IMR-90 (cell line): ENCODE results near the gene LIMS2. TPM values are rescaled to one million over a fixed set of nuclear protein-coding genes. Genes with fewer than 3 reads are reported as not detected.

Experiments used
- ATAC-seq: fragments of 200-7000 bp; cut with Tn5 transposase; 2 replicates; pipeline ENCODE4 v1.9.1; 2020; ENCODE audit warnings: low read depth, mild to moderate bottlenecking, moderate library complexity
- BruUV-seq: library from RNA; stranded (reverse); fragments of 400-500 nt; replicated peaks from 2 replicates; lab custom pipeline; 2021; lab: Mats Ljungman, UMichigan
- CTCF ChIA-PET: fragments of 300-600 bp; formaldehyde crosslinking; extraction: SDS; loops from one replicate; lab custom pipeline; 2021; ENCODE audit warnings: antibody characterized with exemption; lab: Yijun Ruan, JAX
- POLR2A ChIA-PET: fragments of 300-600 bp; sonication (Branson Sonifier 250); formaldehyde crosslinking; loops from one replicate; lab custom pipeline; 2022; ENCODE audit warnings: antibody characterized with exemption; ENCODE audit not compliant: unreplicated experiment; lab: Charles Lee
- DNase-seq: peaks from one replicate; pipeline ENCODE4 v3.0.0; 2013
- H2AFZ ChIP-seq: replicated peaks from 2 replicates; pipeline ENCODE3; 2013; ENCODE audit warnings: low read length, mild to moderate bottlenecking; ENCODE audit not compliant: poor library complexity
- H2AK5ac ChIP-seq: 2 replicates; pipeline ENCODE4 v1.6.1; 2013; ENCODE audit warnings: low read depth, low read length, inconsistent platforms
- H2AK9ac ChIP-seq: replicated peaks from 2 replicates; pipeline ENCODE3; 2013; ENCODE audit warnings: mild to moderate bottlenecking, low read depth, low read length, moderate library complexity; ENCODE audit not compliant: poor library complexity
- H2BK120ac ChIP-seq: 2 replicates; pipeline ENCODE4 v1.6.1; 2013; ENCODE audit warnings: low read depth, low read length, inconsistent platforms
- H2BK15ac ChIP-seq: 3 replicates; pipeline ENCODE4 v1.6.1; 2013; ENCODE audit warnings: low read depth, low read length, inconsistent platforms
- H2BK20ac ChIP-seq: 2 replicates; pipeline ENCODE4 v1.6.1; 2013; ENCODE audit warnings: low read depth, mild to moderate bottlenecking, inconsistent platforms, low read length, moderate library complexity
- H2BK5ac ChIP-seq: 2 replicates; pipeline ENCODE4 v1.6.1; 2013; ENCODE audit warnings: mild to moderate bottlenecking, low read depth, low read length, inconsistent platforms; ENCODE audit not compliant: poor library complexity, severe bottlenecking
- H3K14ac ChIP-seq: replicated peaks from 2 replicates; pipeline ENCODE4 v1.6.1; 2013; ENCODE audit warnings: low read depth, low read length, inconsistent platforms
- H3K18ac ChIP-seq: 2 replicates; pipeline ENCODE4 v1.6.1; 2013; ENCODE audit warnings: low read depth, low read length, control low read depth
- H3K23ac ChIP-seq: 2 replicates; pipeline ENCODE4 v1.6.1; 2013; ENCODE audit warnings: low read depth, low read length, inconsistent platforms
- H3K27ac ChIP-seq: 2 replicates; pipeline ENCODE4 v1.5.1; 2013; ENCODE audit warnings: mild to moderate bottlenecking, control low read depth, low read length; ENCODE audit not compliant: insufficient read depth
- H3K27me3 ChIP-seq: 2 replicates; pipeline ENCODE4 v1.6.1; 2013; ENCODE audit warnings: low read length; ENCODE audit not compliant: control insufficient read depth, insufficient read depth
- H3K36me3 ChIP-seq: 2 replicates; pipeline ENCODE4 v1.6.1; 2013; ENCODE audit warnings: low read length, mixed read lengths; ENCODE audit not compliant: control insufficient read depth, insufficient read depth
- H3K4ac ChIP-seq: 2 replicates; pipeline ENCODE4 v1.6.1; 2013; ENCODE audit warnings: low read depth, low read length, inconsistent platforms
- H3K4me1 ChIP-seq: 2 replicates; pipeline ENCODE4 v1.6.1; 2013; ENCODE audit warnings: low read length, mixed read lengths; ENCODE audit not compliant: control insufficient read depth, insufficient read depth
- H3K4me2 ChIP-seq: 2 replicates; pipeline ENCODE4 v1.6.1; 2013; ENCODE audit warnings: low read depth, mild to moderate bottlenecking, control low read depth, low read length, moderate library complexity
- H3K4me3 ChIP-seq: 2 replicates; pipeline ENCODE4 v1.5.1; 2013; ENCODE audit warnings: low read depth, mild to moderate bottlenecking, control low read depth, low read length, moderate library complexity; ENCODE audit not compliant: insufficient read depth
- H3K56ac ChIP-seq: 2 replicates; pipeline ENCODE4 v1.6.1; 2013; ENCODE audit warnings: low read length, inconsistent platforms; ENCODE audit not compliant: insufficient read depth; ENCODE audit errors: extremely low read depth
- H3K79me1 ChIP-seq, 2 experiments: 2 replicates each; pipeline ENCODE4 v1.6.1; 2013; ENCODE audit warnings: low read length in 2 of 2, inconsistent platforms in 1 of 2, low read depth in 1 of 2
- H3K9ac ChIP-seq: 2 replicates; pipeline ENCODE4 v1.6.1; 2013; ENCODE audit warnings: low read depth, low read length, control low read depth
- H3K9me1 ChIP-seq: 2 replicates; pipeline ENCODE4 v1.6.1; 2013; ENCODE audit warnings: low read length, inconsistent platforms; ENCODE audit not compliant: insufficient read depth
- H3K9me3 ChIP-seq: 2 replicates; pipeline ENCODE4 v1.6.1; 2013; ENCODE audit warnings: low read length; ENCODE audit not compliant: control insufficient read depth, insufficient read depth
- H4K20me1 ChIP-seq: 2 replicates; pipeline ENCODE4 v1.6.1; 2013; ENCODE audit warnings: low read length, inconsistent platforms; ENCODE audit not compliant: insufficient read depth
- H4K5ac ChIP-seq: 2 replicates; pipeline ENCODE4 v1.6.1; 2013; ENCODE audit warnings: mild to moderate bottlenecking, low read depth, low read length, control low read depth
- H4K8ac ChIP-seq, 2 experiments: 2 replicates each; pipeline ENCODE4 v1.6.1; 2013; ENCODE audit warnings: low read depth in 2 of 2, low read length in 2 of 2, control low read depth in 1 of 2, inconsistent platforms in 1 of 2
- H4K91ac ChIP-seq: 2 replicates; pipeline ENCODE4 v1.6.1; 2013; ENCODE audit warnings: low read depth, low read length, inconsistent platforms; ENCODE audit not compliant: insufficient read depth
- BHLHE40 ChIP-seq: fragments of 150-350 bp; IDR thresholded peaks from 2 replicates; pipeline ENCODE4 v1.6.1; 2016; ENCODE audit warnings: mild to moderate bottlenecking, low read depth, low read length
- CEBPB ChIP-seq: IDR thresholded peaks from 2 replicates; pipeline ENCODE4 v1.6.1; 2012; ENCODE audit warnings: low read depth, low read length, improper control_type of control experiment
- FOS ChIP-seq: fragments of 150-350 bp; IDR thresholded peaks from 2 replicates; pipeline ENCODE4 v1.6.1; 2016; ENCODE audit warnings: low read depth, low read length
- MAFK ChIP-seq: IDR thresholded peaks from 2 replicates; pipeline ENCODE4 v1.6.1; 2012; ENCODE audit warnings: low read depth, low read length, improper control_type of control experiment
- MAZ ChIP-seq: IDR thresholded peaks from 2 replicates; pipeline ENCODE4 v1.6.1; 2012; ENCODE audit warnings: low read depth, mild to moderate bottlenecking, low read length, improper control_type of control experiment, moderate library complexity, borderline replicate concordance
- MXI1 ChIP-seq: IDR thresholded peaks from 2 replicates; pipeline ENCODE4 v1.6.1; 2012; ENCODE audit warnings: low read depth, mild to moderate bottlenecking, low read length, moderate library complexity, borderline replicate concordance
- NFE2L2 ChIP-seq: fragments of 150-350 bp; IDR thresholded peaks from 2 replicates; pipeline ENCODE4 v1.6.1; 2016; ENCODE audit warnings: low read depth, mild to moderate bottlenecking, low read length
- POLR2A ChIP-seq: IDR thresholded peaks from 2 replicates; pipeline ENCODE4 v1.6.1; 2012; ENCODE audit warnings: mild to moderate bottlenecking, low read depth, low read length
- RAD21 ChIP-seq: IDR thresholded peaks from 2 replicates; pipeline ENCODE4 v1.6.1; 2012; ENCODE audit warnings: low read length, improper control_type of control experiment
- RCOR1 ChIP-seq: IDR thresholded peaks from 2 replicates; pipeline ENCODE4 v1.6.1; 2012; ENCODE audit warnings: mild to moderate bottlenecking, low read length, improper control_type of control experiment; ENCODE audit not compliant: insufficient replicate concordance
- RFX5 ChIP-seq: IDR thresholded peaks from 2 replicates; pipeline ENCODE4 v1.8.0; 2012; ENCODE audit warnings: low read depth, mild to moderate bottlenecking, low read length, moderate library complexity
- SMC3 ChIP-seq: fragments of 150-350 bp; IDR thresholded peaks from 2 replicates; pipeline ENCODE4 v1.6.1; 2016; ENCODE audit warnings: low read depth, mild to moderate bottlenecking, antibody characterized with exemption, low read length, moderate library complexity
- USF2 ChIP-seq: fragments of 150-350 bp; IDR thresholded peaks from 2 replicates; pipeline ENCODE4 v1.6.1; 2017; ENCODE audit warnings: mild to moderate bottlenecking, antibody characterized with exemption, low read length, low read depth
- WGBS, 2 experiments: methylation state at CpG; one replicate each; pipeline versions ENCODE4 v1.1.5 to v1.1.7; 2013; ENCODE audit warnings: missing lambda C conversion rate in 2 of 2; ENCODE audit not compliant: insufficient read length in 1 of 2; ENCODE audit errors: extremely low coverage in 2 of 2; 5-methylcytosine and 5-hydroxymethylcytosine counted together
- dilution Hi-C: fragments of 300-500 bp; cut with HindIII; formaldehyde crosslinking; loops from one replicate; pipeline ENCODE4 v1.14.3; 2018; ENCODE audit warnings: low sequenced_read_pairs; ENCODE audit not compliant: unreplicated experiment
- in situ Hi-C: fragments of 300-500 bp; cut with MboI; formaldehyde crosslinking; loops from 3 replicates; pipeline ENCODE4 v1.14.3; 2019; ENCODE audit warnings: low sequenced_read_pairs, inconsistent platforms, mixed read lengths
- intact Hi-C: fragments of 100-400 bp; cut with micrococcal nuclease; formaldehyde crosslinking; loops from 2 replicates; pipeline ENCODE4 v1.10.0; 2022
- polyA plus RNA-seq, 3 experiments: library from polyadenylated mRNA; depleted of rRNA; stranded (reverse); fragments of >200 nt; gene quantifications; 2 replicates each; pipeline ENCODE4 v1.2.3, GENCODE V29; 2012; ENCODE audit warnings: low replicate concordance in 1 of 3
- total RNA-seq: library from RNA; depleted of rRNA; stranded (reverse); fragments of >200 nt; gene quantifications from 2 replicates; pipeline ENCODE4 v1.2.3, GENCODE V29; 2012

The LIMS2 gene
- total and polyA plus RNA-seq, 2 of the 4 experiments (the other 2 are of a cell fraction) = 1.3 to 18.8 TPM

GRCh38 chr2:127593228-127594115, 81.9 kb downstream of the LIMS2 start:
- no peak overlapping the region for H3K4me3 ChIP-seq
- H3K79me1 ChIP-seq = no peaks in the 10 kb centered on the region
- H3K18ac ChIP-seq = no peak overlapping the region
- ATAC-seq (no peak), DNase-seq (no peak)
- no peak overlapping the region for H3K27ac ChIP-seq
- no peak overlapping the region for H2BK5ac ChIP-seq
- H2AK5ac ChIP-seq = no peak overlapping the region; the same call in 1 of the 2 replicates
- H3K23ac ChIP-seq = no peak overlapping the region
- ChIA-PET CTCF (no interaction called here), POLR2A (no interaction called here)
- no peak overlapping the region for H2BK120ac ChIP-seq
- H3K4me2 ChIP-seq = no peak overlapping the region
- H4K8ac ChIP-seq = no peak overlapping the region
- no peak overlapping the region for H3K56ac ChIP-seq
- H2AFZ ChIP-seq = peak overlapping the region; percentile 21
- no TSS peak for BruUV-seq
- no peaks in the 10 kb centered on the region for H3K36me3 ChIP-seq
- H3K9ac ChIP-seq = no peak overlapping the region
- no peak overlapping the region for H3K4ac ChIP-seq
- WGBS, 2 experiments = 94% methylated on average over 5 of the region's 27 CpGs; no CpG with 5 or more reads in 1 of the 2 experiments
- H2AK9ac ChIP-seq = no peak overlapping the region
- dilution Hi-C loops = no loop called here
- peaks cover 2% of the 10 kb centered on the region; the same call in 1 of the 2 replicates for H3K4me1 ChIP-seq
- no peak overlapping the region; the same call in 1 of the 2 replicates for H3K14ac ChIP-seq
- no peaks in the 10 kb centered on the region for H4K20me1 ChIP-seq
- no peaks in the 10 kb centered on the region for H3K9me1 ChIP-seq
- H3K27me3 ChIP-seq = no peaks in the 10 kb centered on the region
- TF ChIP-seq SMC3 (no peak), POLR2A (no peak), RCOR1 (no peak), MXI1 (no peak), BHLHE40 (no peak), MAFK (no peak), CEBPB (no peak), RFX5 (no peak), MAZ (no peak), USF2 (no peak), NFE2L2 (no peak), RAD21 (no peak), FOS (no peak)
- no peak overlapping the region for H4K91ac ChIP-seq
- intact Hi-C loops = no loop called here
- H2BK15ac ChIP-seq = no peak overlapping the region
- H2BK20ac ChIP-seq = no peak overlapping the region
- in situ Hi-C loops = no loop called here
- peaks cover 2% of the 10 kb centered on the region; the same call in 1 of the 2 replicates for H3K9me3 ChIP-seq
- H4K5ac ChIP-seq = no peak overlapping the region
